HEK293T (cell line): ENCODE data around the gene GNLY.

Source experiments
- ARNT ChIP-seq: fragments of 450-650 bp; IDR thresholded peaks from 2 replicates; pipeline ENCODE4 v1.6.1; 2017; ENCODE audit warnings: mild to moderate bottlenecking
- BHLHE40 ChIP-seq: fragments of 450-650 bp; IDR thresholded peaks from 2 replicates; pipeline ENCODE4 v1.6.1; 2016; ENCODE audit warnings: mild to moderate bottlenecking, moderate library complexity, borderline replicate concordance
- CTBP1 ChIP-seq: fragments of 450-650 bp; IDR thresholded peaks from 2 replicates; pipeline ENCODE4 v1.6.1; 2016; ENCODE audit warnings: borderline replicate concordance
- ELF4 ChIP-seq: fragments of 450-650 bp; IDR thresholded peaks from 2 replicates; pipeline ENCODE4 v1.6.1; 2017; ENCODE audit warnings: antibody characterized with exemption
- FOXA1 ChIP-seq: fragments of 450-650 bp; IDR thresholded peaks from 2 replicates; pipeline ENCODE4 v1.6.1; 2016; ENCODE audit warnings: mild to moderate bottlenecking
- FOXK2 ChIP-seq: fragments of 450-650 bp; IDR thresholded peaks from 2 replicates; pipeline ENCODE4 v1.6.1; 2016; ENCODE audit warnings: mild to moderate bottlenecking
- FOXM1 ChIP-seq: fragments of 450-650 bp; IDR thresholded peaks from 2 replicates; pipeline ENCODE4 v1.6.1; 2017; ENCODE audit warnings: mild to moderate bottlenecking, borderline replicate concordance
- HDGF ChIP-seq: fragments of 450-650 bp; IDR thresholded peaks from 2 replicates; pipeline ENCODE4 v1.6.1; 2017; ENCODE audit warnings: antibody characterized with exemption, borderline replicate concordance
- L3MBTL2 ChIP-seq: fragments of 450-650 bp; conservative IDR thresholded peaks from 2 replicates; pipeline ENCODE4 v1.6.1; 2016; ENCODE audit warnings: mild to moderate bottlenecking
- NFRKB ChIP-seq: fragments of 450-650 bp; IDR thresholded peaks from 2 replicates; pipeline ENCODE4 v1.6.1; 2016; ENCODE audit warnings: mild to moderate bottlenecking, moderate library complexity
- SP1 ChIP-seq: fragments of 450-650 bp; IDR thresholded peaks from 2 replicates; pipeline ENCODE4 v1.6.1; 2017
- SUZ12 ChIP-seq: fragments of 450-650 bp; IDR thresholded peaks from 2 replicates; pipeline ENCODE4 v1.6.1; 2016; ENCODE audit warnings: mild to moderate bottlenecking
- TARDBP ChIP-seq: fragments of 450-650 bp; IDR thresholded peaks from 2 replicates; pipeline ENCODE4 v1.6.1; 2016
- TF ChIP-seq, protein P1 (sequence below): fragments of 450-650 bp; IDR thresholded peaks from 2 replicates; pipeline ENCODE4 v1.6.1; 2016

GRCh38 chr2:85736456-85737355 lies 42.5 kb downstream of the GNLY start:
- no peak for TF ChIP-seq SP1
- no peak for TF ChIP-seq ELF4
- TF ChIP-seq BHLHE40 = no peak
- no peak for TF ChIP-seq FOXA1
- TF ChIP-seq HDGF = no peak
- TF ChIP-seq ARNT = no peak
- no peak for TF ChIP-seq NFRKB
- TF ChIP-seq FOXK2 = no peak
- TF ChIP-seq SUZ12 = no peak
- TF ChIP-seq TARDBP = no peak
- TF ChIP-seq, protein P1, sequence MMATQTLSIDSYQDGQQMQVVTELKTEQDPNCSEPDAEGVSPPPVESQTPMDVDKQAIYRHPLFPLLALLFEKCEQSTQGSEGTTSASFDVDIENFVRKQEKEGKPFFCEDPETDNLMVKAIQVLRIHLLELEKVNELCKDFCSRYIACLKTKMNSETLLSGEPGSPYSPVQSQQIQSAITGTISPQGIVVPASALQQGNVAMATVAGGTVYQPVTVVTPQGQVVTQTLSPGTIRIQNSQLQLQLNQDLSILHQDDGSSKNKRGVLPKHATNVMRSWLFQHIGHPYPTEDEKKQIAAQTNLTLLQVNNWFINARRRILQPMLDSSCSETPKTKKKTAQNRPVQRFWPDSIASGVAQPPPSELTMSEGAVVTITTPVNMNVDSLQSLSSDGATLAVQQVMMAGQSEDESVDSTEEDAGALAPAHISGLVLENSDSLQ = no peak
- TF ChIP-seq FOXM1 = no peak
- TF ChIP-seq CTBP1 = no peak
- TF ChIP-seq L3MBTL2 = no peak
